Keratinocyte (primary cell): ENCODE results near the gene MEX3C.

Source experiments
- CTCF ChIP-seq, 3 experiments: IDR thresholded peaks in 1 of 3; conservative IDR thresholded peaks in 1 of 3; optimal IDR thresholded peaks in 1 of 3; 2 replicates in 2 of 3; 3 replicates in 1 of 3; pipeline versions ENCODE3 to v1.5.1; 2011; ENCODE audit warnings: low read length in 3 of 3, mild to moderate bottlenecking in 3 of 3, moderate library complexity in 2 of 3, control low read depth in 1 of 3, inconsistent platforms in 1 of 3; ENCODE audit not compliant: insufficient read depth in 2 of 3; ENCODE audit errors: extremely low read depth in 1 of 3
- EZH2 ChIP-seq: IDR thresholded peaks from one replicate; pipeline ENCODE4 v1.6.1; 2012; ENCODE audit warnings: inconsistent platforms, mild to moderate bottlenecking, low read length, moderate library complexity

GRCh38 chr18:51132256-51132935 lies 65.1 kb downstream of the MEX3C start:
- TF ChIP-seq CTCF (optimal IDR thresholded peaks at IDR 0.05 in 1 of 3, IDR thresholded peaks at IDR 0.05 in 1 of 3, conservative IDR thresholded peaks at IDR 0.05 in 1 of 3; ENCODE audit: extremely low read depth in 1 of 3, insufficient read depth in 2 of 3, low read length in 3 of 3) (no peak), EZH2 (no peak)
